Calu3 (cell line): ENCODE results near the gene IGSF9B. TPM values are rescaled to one million over a fixed set of nuclear protein-coding genes. Genes with fewer than 3 reads are reported as not detected.

Experiments
- BruUV-seq: library from RNA; stranded (reverse); fragments of 400-500 nt; replicated peaks from 2 replicates; lab custom pipeline; 2021; lab: Mats Ljungman, UMichigan
- CTCF ChIA-PET: fragments of 300-600 bp; sonication (Branson Sonifier 250); formaldehyde crosslinking; loops from one replicate; lab custom pipeline; 2022; ENCODE audit warnings: antibody characterized with exemption; lab: Charles Lee
- DNase-seq: peaks from one replicate; pipeline ENCODE4 v3.0.0; 2022
- H3K27ac Mint-ChIP-seq: one replicate; pipeline ENCODE4 v1.8.0; 2022; ENCODE audit warnings: mixed read lengths; ENCODE audit not compliant: unreplicated experiment
- H3K27me3 Mint-ChIP-seq: one replicate; pipeline ENCODE4 v1.8.0; 2022; ENCODE audit warnings: mixed read lengths; ENCODE audit not compliant: unreplicated experiment
- H3K36me3 Mint-ChIP-seq: one replicate; pipeline ENCODE4 v1.8.0; 2022; ENCODE audit warnings: mild to moderate bottlenecking, moderate library complexity, mixed read lengths; ENCODE audit not compliant: insufficient read depth, unreplicated experiment
- H3K4me1 Mint-ChIP-seq: one replicate; pipeline ENCODE4 v1.8.0; 2022; ENCODE audit warnings: mild to moderate bottlenecking, low read depth, mixed read lengths; ENCODE audit not compliant: unreplicated experiment
- H3K4me3 Mint-ChIP-seq: one replicate; pipeline ENCODE4 v1.8.0; 2022; ENCODE audit warnings: mild to moderate bottlenecking, low read depth, moderate library complexity, mixed read lengths; ENCODE audit not compliant: unreplicated experiment
- H3K9me3 Mint-ChIP-seq: one replicate; pipeline ENCODE4 v1.8.0; 2022; ENCODE audit warnings: low read depth, mixed read lengths; ENCODE audit not compliant: unreplicated experiment
- intact Hi-C: fragments of 100-400 bp; cut with micrococcal nuclease; formaldehyde crosslinking; loops from one replicate; pipeline ENCODE4 v1.10.0; 2022; ENCODE audit not compliant: unreplicated experiment
- total RNA-seq: library from RNA; stranded (reverse); gene quantifications from 2 replicates; pipeline ENCODE4 v1.2.3, GENCODE V29; 2022
- TF ChIP-seq, protein P1 (sequence below): fragments of 200-600 bp; IDR thresholded peaks from one replicate; pipeline ENCODE4 v1.8.0; 2022; ENCODE audit warnings: antibody characterized with exemption; ENCODE audit not compliant: unreplicated experiment

IGSF9B gene
- total RNA-seq, 1 experiment from 2014 or later = 13.2 TPM

DNA sequence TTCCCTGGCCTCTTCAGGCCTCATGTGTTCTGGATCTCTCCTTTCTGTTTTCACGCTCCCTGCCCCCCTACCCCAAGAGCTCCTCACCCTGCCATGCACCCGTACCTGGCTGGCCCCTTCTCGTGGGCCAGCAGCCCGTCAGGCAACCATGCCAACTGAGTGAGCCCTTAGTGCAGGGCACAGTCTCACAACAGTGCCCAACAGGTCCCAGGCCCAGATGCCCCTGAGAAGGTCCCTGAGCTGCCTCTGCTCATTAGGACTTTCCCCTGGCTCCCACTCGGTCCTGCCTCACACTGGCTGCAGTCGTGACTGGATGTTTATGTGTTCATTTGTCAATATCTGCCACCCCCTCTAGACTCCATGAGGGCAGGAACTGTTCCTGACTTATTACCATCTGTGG lies 44.8 kb upstream of the IGSF9B start:
- Mint-ChIP-seq H3K36me3 (no peaks in the 10 kb centered on the region), H3K4me1 (no peaks in the 10 kb centered on the region), H3K4me3 (no peak overlapping the region), H3K27ac (no peak overlapping the region), H3K9me3 (peaks cover 2% of the 10 kb centered on the region), H3K27me3 (peaks cover 11% of the 10 kb centered on the region)
- TF ChIP-seq, protein P1, sequence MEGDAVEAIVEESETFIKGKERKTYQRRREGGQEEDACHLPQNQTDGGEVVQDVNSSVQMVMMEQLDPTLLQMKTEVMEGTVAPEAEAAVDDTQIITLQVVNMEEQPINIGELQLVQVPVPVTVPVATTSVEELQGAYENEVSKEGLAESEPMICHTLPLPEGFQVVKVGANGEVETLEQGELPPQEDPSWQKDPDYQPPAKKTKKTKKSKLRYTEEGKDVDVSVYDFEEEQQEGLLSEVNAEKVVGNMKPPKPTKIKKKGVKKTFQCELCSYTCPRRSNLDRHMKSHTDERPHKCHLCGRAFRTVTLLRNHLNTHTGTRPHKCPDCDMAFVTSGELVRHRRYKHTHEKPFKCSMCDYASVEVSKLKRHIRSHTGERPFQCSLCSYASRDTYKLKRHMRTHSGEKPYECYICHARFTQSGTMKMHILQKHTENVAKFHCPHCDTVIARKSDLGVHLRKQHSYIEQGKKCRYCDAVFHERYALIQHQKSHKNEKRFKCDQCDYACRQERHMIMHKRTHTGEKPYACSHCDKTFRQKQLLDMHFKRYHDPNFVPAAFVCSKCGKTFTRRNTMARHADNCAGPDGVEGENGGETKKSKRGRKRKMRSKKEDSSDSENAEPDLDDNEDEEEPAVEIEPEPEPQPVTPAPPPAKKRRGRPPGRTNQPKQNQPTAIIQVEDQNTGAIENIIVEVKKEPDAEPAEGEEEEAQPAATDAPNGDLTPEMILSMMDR = no peak
- intact Hi-C loops = no loop called here
- no TSS peak for BruUV-seq
- CTCF ChIA-PET = no interaction called here
- no peak for DNase-seq

GRCh38 chr11:134001088-134001487 lies 44.3 kb upstream of the IGSF9B start:
- no peaks in the 10 kb centered on the region for H3K36me3 Mint-ChIP-seq
- peaks cover 2% of the 10 kb centered on the region for H3K9me3 Mint-ChIP-seq
- H3K27me3 Mint-ChIP-seq = peaks cover 17% of the 10 kb centered on the region
- no peaks in the 10 kb centered on the region for H3K4me1 Mint-ChIP-seq
- TF ChIP-seq, protein P1 = no peak
- intact Hi-C loops = no loop called here
- H3K4me3 Mint-ChIP-seq = no peak overlapping the region
- DNase-seq = no peak
- no TSS peak for BruUV-seq
- CTCF ChIA-PET = no interaction called here
- no peak overlapping the region for H3K27ac Mint-ChIP-seq

DNA sequence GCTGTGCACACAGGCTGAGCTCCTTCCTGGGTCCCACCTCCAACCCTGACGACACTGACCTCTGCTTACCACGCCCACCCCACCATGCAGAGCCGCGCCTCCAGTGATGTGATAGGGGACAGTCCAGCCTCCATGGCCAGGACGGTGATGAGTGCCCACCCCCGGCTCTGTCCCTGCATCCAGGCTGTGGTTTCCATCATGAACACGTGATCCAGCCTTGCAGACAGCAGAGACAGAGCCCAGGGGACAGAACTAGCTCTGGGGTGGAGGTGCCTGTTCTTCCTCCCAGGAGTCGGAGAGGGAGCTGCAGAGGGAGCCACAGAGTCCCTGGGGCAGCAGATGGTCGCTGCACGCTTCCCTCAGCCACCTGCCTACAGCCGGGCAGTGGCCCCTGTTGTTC lies 42.6 kb upstream of the IGSF9B start:
- Mint-ChIP-seq H3K4me3 (no peak overlapping the region), H3K9me3 (peaks cover 4% of the 10 kb centered on the region), H3K36me3 (no peaks in the 10 kb centered on the region), H3K4me1 (no peaks in the 10 kb centered on the region), H3K27ac (no peak overlapping the region), H3K27me3 (peaks cover 30% of the 10 kb centered on the region)
- no TSS peak for BruUV-seq
- CTCF ChIA-PET = no interaction called here
- no peak for DNase-seq
- intact Hi-C loops = no loop called here
- TF ChIP-seq, protein P1 = no peak

GRCh38 chr11:133997554-133997953 lies 40.8 kb upstream of the IGSF9B start:
- BruUV-seq = no TSS peak
- CTCF ChIA-PET = no interaction called here
- peaks cover 8% of the 10 kb centered on the region for H3K9me3 Mint-ChIP-seq
- TF ChIP-seq, protein P1 = no peak
- no peak for DNase-seq
- no peaks in the 10 kb centered on the region for H3K36me3 Mint-ChIP-seq
- peaks cover 30% of the 10 kb centered on the region for H3K27me3 Mint-ChIP-seq
- H3K27ac Mint-ChIP-seq = no peak overlapping the region
- no peaks in the 10 kb centered on the region for H3K4me1 Mint-ChIP-seq
- no peak overlapping the region for H3K4me3 Mint-ChIP-seq
- intact Hi-C loops = no loop called here
